ENCODE data around the gene BTN3A1. TPM values are rescaled to one million over a fixed set of nuclear protein-coding genes. Genes with fewer than 3 reads are reported as not detected.

Gene BTN3A1
- total and polyA plus RNA-seq, 2 of the 13 experiments (the other 11 are each of a cell fraction or from before 2014, with no cell fraction given), result 13.3 to 14.0 TPM

DNA sequence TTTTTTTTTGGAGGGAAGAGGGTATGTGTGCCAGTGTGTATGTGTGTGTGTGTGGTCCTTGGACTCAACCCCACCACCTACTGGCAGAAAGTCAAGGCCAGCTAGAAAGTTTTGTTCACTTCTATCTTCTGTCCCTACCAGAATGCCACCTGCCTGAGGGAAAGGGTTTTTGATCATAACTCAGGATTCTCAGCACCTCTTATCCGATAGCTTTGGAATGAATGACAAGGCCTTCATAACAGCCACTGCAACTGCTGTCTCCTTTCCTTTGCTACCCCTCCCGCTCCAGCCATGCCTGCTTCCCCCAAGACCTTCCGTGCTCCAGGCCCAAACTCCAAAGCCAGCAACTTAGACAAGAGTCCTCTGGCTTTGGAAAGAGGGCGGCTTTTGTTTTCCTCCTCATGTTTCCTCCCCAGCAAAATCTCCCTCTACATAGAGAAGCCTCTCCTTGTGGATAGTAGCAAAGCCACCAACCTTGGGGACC is 18.7 kb downstream of the BTN3A1 start (continued):
- TF ChIP-seq, protein P1, sequence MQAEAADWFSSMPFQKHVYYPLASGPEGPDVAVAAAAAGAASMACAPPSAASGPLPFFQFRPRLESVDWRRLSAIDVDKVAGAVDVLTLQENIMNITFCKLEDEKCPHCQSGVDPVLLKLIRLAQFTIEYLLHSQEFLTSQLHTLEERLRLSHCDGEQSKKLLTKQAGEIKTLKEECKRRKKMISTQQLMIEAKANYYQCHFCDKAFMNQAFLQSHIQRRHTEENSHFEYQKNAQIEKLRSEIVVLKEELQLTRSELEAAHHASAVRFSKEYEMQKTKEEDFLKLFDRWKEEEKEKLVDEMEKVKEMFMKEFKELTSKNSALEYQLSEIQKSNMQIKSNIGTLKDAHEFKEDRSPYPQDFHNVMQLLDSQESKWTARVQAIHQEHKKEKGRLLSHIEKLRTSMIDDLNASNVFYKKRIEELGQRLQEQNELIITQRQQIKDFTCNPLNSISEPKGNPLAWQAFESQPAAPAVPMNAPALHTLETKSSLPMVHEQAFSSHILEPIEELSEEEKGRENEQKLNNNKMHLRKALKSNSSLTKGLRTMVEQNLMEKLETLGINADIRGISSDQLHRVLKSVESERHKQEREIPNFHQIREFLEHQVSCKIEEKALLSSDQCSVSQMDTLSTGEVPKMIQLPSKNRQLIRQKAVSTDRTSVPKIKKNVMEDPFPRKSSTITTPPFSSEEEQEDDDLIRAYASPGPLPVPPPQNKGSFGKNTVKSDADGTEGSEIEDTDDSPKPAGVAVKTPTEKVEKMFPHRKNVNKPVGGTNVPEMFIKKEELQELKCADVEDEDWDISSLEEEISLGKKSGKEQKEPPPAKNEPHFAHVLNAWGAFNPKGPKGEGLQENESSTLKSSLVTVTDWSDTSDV (CRISPR knock-in tag; IDR thresholded peaks at IDR 0.05), result no peak
- TF ChIP-seq ZBTB7A (CRISPR knock-in tag; IDR thresholded peaks at IDR 0.05) (no peak), ZNF382 (CRISPR knock-in tag; IDR thresholded peaks at IDR 0.05; ENCODE audit: borderline replicate concordance) (no peak), SOX5 (CRISPR knock-in tag; IDR thresholded peaks at IDR 0.05; ENCODE audit: borderline replicate concordance) (no peak), SIN3A (IDR thresholded peaks at IDR 0.05; ENCODE audit: borderline replicate concordance, low read depth, low read length) (no peak), ZNF556 (CRISPR knock-in tag; IDR thresholded peaks at IDR 0.05; ENCODE audit: borderline replicate concordance) (no peak), RFXANK (CRISPR knock-in tag; IDR thresholded peaks at IDR 0.05) (no peak), NR3C1 (CRISPR knock-in tag; IDR thresholded peaks at IDR 0.05) (no peak), EED (CRISPR knock-in tag; IDR thresholded peaks at IDR 0.05) (no peak), FIP1L1 (IDR thresholded peaks at IDR 0.05; ENCODE audit: borderline replicate concordance, insufficient read depth, low read depth, low read length) (no peak), ZNF484 (CRISPR knock-in tag; IDR thresholded peaks at IDR 0.05; ENCODE audit: borderline replicate concordance, low read depth) (no peak), KDM3A (CRISPR knock-in tag; IDR thresholded peaks at IDR 0.05; ENCODE audit: low read depth) (0 out of 2 replicates have a peak, but pooled peaks have one; percentile 16), NBN (conservative IDR thresholded peaks at IDR 0.05) (no peak), ZSCAN9 (CRISPR knock-in tag; IDR thresholded peaks at IDR 0.05; ENCODE audit: borderline replicate concordance) (no peak), ZBTB38 (CRISPR knock-in tag; IDR thresholded peaks at IDR 0.05) (0 out of 2 replicates have a peak, but pooled peaks have one; percentile 22)
- TF ChIP-seq, protein P2, sequence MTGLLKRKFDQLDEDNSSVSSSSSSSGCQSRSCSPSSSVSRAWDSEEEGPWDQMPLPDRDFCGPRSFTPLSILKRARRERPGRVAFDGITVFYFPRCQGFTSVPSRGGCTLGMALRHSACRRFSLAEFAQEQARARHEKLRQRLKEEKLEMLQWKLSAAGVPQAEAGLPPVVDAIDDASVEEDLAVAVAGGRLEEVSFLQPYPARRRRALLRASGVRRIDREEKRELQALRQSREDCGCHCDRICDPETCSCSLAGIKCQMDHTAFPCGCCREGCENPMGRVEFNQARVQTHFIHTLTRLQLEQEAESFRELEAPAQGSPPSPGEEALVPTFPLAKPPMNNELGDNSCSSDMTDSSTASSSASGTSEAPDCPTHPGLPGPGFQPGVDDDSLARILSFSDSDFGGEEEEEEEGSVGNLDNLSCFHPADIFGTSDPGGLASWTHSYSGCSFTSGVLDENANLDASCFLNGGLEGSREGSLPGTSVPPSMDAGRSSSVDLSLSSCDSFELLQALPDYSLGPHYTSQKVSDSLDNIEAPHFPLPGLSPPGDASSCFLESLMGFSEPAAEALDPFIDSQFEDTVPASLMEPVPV (CRISPR knock-in tag; IDR thresholded peaks at IDR 0.05), result no peak
- TF ChIP-seq, protein P3, sequence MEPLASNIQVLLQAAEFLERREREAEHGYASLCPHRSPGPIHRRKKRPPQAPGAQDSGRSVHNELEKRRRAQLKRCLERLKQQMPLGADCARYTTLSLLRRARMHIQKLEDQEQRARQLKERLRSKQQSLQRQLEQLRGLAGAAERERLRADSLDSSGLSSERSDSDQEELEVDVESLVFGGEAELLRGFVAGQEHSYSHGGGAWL (CRISPR knock-in tag; IDR thresholded peaks at IDR 0.05), result 0 out of 2 replicates have a peak, but pooled peaks have one; percentile 55
- TF ChIP-seq, protein P4, sequence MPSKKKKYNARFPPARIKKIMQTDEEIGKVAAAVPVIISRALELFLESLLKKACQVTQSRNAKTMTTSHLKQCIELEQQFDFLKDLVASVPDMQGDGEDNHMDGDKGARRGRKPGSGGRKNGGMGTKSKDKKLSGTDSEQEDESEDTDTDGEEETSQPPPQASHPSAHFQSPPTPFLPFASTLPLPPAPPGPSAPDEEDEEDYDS (CRISPR knock-in tag; IDR thresholded peaks at IDR 0.05), result no peak
- TF ChIP-seq, protein P5, sequence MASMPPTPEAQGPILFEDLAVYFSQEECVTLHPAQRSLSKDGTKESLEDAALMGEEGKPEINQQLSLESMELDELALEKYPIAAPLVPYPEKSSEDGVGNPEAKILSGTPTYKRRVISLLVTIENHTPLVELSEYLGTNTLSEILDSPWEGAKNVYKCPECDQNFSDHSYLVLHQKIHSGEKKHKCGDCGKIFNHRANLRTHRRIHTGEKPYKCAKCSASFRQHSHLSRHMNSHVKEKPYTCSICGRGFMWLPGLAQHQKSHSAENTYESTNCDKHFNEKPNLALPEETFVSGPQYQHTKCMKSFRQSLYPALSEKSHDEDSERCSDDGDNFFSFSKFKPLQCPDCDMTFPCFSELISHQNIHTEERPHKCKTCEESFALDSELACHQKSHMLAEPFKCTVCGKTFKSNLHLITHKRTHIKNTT (CRISPR knock-in tag; IDR thresholded peaks at IDR 0.05), result no peak
- TF ChIP-seq, protein P6, sequence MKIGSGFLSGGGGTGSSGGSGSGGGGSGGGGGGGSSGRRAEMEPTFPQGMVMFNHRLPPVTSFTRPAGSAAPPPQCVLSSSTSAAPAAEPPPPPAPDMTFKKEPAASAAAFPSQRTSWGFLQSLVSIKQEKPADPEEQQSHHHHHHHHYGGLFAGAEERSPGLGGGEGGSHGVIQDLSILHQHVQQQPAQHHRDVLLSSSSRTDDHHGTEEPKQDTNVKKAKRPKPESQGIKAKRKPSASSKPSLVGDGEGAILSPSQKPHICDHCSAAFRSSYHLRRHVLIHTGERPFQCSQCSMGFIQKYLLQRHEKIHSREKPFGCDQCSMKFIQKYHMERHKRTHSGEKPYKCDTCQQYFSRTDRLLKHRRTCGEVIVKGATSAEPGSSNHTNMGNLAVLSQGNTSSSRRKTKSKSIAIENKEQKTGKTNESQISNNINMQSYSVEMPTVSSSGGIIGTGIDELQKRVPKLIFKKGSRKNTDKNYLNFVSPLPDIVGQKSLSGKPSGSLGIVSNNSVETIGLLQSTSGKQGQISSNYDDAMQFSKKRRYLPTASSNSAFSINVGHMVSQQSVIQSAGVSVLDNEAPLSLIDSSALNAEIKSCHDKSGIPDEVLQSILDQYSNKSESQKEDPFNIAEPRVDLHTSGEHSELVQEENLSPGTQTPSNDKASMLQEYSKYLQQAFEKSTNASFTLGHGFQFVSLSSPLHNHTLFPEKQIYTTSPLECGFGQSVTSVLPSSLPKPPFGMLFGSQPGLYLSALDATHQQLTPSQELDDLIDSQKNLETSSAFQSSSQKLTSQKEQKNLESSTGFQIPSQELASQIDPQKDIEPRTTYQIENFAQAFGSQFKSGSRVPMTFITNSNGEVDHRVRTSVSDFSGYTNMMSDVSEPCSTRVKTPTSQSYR (CRISPR knock-in tag; IDR thresholded peaks at IDR 0.05; ENCODE audit: borderline replicate concordance), result peak; percentile 31; the same call in 1 of the 2 replicates
